Keratinocyte (primary cell): Measurements from ENCODE around the gene LNPEP.

Experiments used
- CTCF ChIP-seq, 3 experiments: IDR thresholded peaks in 1 of 3; conservative IDR thresholded peaks in 1 of 3; optimal IDR thresholded peaks in 1 of 3; 2 replicates in 2 of 3; 3 replicates in 1 of 3; pipeline versions ENCODE3 to v1.5.1; 2011; ENCODE audit warnings: low read length in 3 of 3, mild to moderate bottlenecking in 3 of 3, moderate library complexity in 2 of 3, control low read depth in 1 of 3, inconsistent platforms in 1 of 3; ENCODE audit not compliant: insufficient read depth in 2 of 3; ENCODE audit errors: extremely low read depth in 1 of 3
- EZH2 ChIP-seq: IDR thresholded peaks from one replicate; pipeline ENCODE4 v1.6.1; 2012; ENCODE audit warnings: inconsistent platforms, mild to moderate bottlenecking, low read length, moderate library complexity

- TF ChIP-seq CTCF (optimal IDR thresholded peaks at IDR 0.05 in 1 of 3, IDR thresholded peaks at IDR 0.05 in 1 of 3, conservative IDR thresholded peaks at IDR 0.05 in 1 of 3; ENCODE audit: extremely low read depth in 1 of 3, insufficient read depth in 2 of 3, low read length in 3 of 3): no peak
- TF ChIP-seq EZH2: no peak
These were observed 120.4 kb downstream of the LNPEP start for GRCh38 chr5:97056263-97056662.
